Aortic smooth muscle cell (primary cell): ENCODE results near the gene USP47. TPM values are rescaled to one million over a fixed set of nuclear protein-coding genes. Genes with fewer than 3 reads are reported as not detected.

Experiments
- total RNA-seq: library from RNA; depleted of rRNA; stranded (reverse); fragments of >200 nt; gene quantifications from 2 replicates; pipeline ENCODE4 v1.2.3, GENCODE V29; 2014

The USP47 gene
- total RNA-seq, result 69.1 and 79.3 TPM in 2 replicates

GRCh38 chr11:11841723-11842420 is at the start of gene USP47:
Gene USP47, plus strand, starts transcription at chr11:11841972. Its CDS starts 214 bp downstream, at chr11:11842186.

GRCh38 chr11:12007769-12008737 is 166.3 kb downstream of the USP47 start, which contains the start of gene DKK3:
Gene DKK3, minus strand, starts transcription at chr11:12008626. Its CDS starts 44 bp downstream, at chr11:12008582.

Other genes starting within 250 kb of the USP47 start
- 2.5 and 4.0 TPM in 2 replicates for gene GALNT18, start 220.0 kb upstream of the USP47 start, total RNA-seq
- gene DKK3, start 166.7 kb downstream of the USP47 start, total RNA-seq, result 237 and 396 TPM in 2 replicates